BE2C (cell line): ENCODE data around the gene PLEKHH2.

Experiments
- DNase-seq: peaks from one replicate; pipeline ENCODE4 v3.0.0-alpha.2; 2020
- H3K27me3 ChIP-seq: fragments of 250-450 bp; sonication (Bioruptor Pico); 2 replicates; pipeline ENCODE4 v1.5.1; 2020; ENCODE audit warnings: mild to moderate bottlenecking
- H3K36me3 ChIP-seq: fragments of 250-450 bp; sonication (Bioruptor Pico); 2 replicates; pipeline ENCODE4 v1.5.1; 2020; ENCODE audit warnings: mild to moderate bottlenecking
- H3K4me1 ChIP-seq: fragments of 250-450 bp; sonication (Bioruptor Pico); 2 replicates; pipeline ENCODE4 v1.5.1; 2020
- H3K4me3 ChIP-seq: 2 replicates; pipeline ENCODE4 v1.5.1; 2011; ENCODE audit warnings: low read depth, low read length
- H3K9me3 ChIP-seq: fragments of 250-450 bp; sonication (Bioruptor Pico); 2 replicates; pipeline ENCODE4 v1.5.1; 2020
- CTCF ChIP-seq: IDR thresholded peaks from 2 replicates; pipeline ENCODE4 v1.5.1; 2012; ENCODE audit warnings: mild to moderate bottlenecking, low read depth, low read length

The PLEKHH2 gene

DNA sequence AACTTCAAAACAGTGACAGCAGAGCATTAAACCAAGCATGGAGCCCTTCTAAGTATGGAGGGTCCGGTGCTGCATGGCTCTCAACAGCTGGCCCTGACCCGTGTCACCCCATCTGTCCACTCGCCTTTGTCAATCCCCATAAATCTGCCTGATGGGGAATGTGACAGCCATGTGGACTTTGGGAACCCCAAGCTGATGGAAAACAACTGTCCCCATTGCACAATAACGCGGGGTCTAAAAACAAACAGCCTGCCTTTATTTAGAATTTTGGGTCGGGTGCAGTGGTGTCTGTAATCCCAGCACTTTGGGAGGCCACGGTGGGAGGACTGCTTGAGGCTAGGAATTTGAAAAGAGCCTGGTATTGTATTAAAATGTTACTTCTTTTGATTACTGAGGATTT is 24.1 kb upstream of the PLEKHH2 start:
- H3K4me3 ChIP-seq: no peak overlapping the region
- DNase-seq: no peak
- H3K36me3 ChIP-seq: no peaks in the 10 kb centered on the region
- H3K4me1 ChIP-seq: no peaks in the 10 kb centered on the region
- no peak for TF ChIP-seq CTCF
- H3K9me3 ChIP-seq: no peaks in the 10 kb centered on the region
- no peaks in the 10 kb centered on the region for H3K27me3 ChIP-seq

GRCh38 chr2:43616967-43617680 is 19.9 kb upstream of the PLEKHH2 start:
- H3K36me3 ChIP-seq: no peaks in the 10 kb centered on the region
- DNase-seq: no peak
- no peaks in the 10 kb centered on the region for H3K4me1 ChIP-seq
- H3K9me3 ChIP-seq: no peaks in the 10 kb centered on the region
- TF ChIP-seq CTCF: no peak
- 0 out of 2 replicates have a peak, but pooled peaks cover 15% of the 10 kb centered on the region for H3K27me3 ChIP-seq
- no peak overlapping the region for H3K4me3 ChIP-seq

DNA sequence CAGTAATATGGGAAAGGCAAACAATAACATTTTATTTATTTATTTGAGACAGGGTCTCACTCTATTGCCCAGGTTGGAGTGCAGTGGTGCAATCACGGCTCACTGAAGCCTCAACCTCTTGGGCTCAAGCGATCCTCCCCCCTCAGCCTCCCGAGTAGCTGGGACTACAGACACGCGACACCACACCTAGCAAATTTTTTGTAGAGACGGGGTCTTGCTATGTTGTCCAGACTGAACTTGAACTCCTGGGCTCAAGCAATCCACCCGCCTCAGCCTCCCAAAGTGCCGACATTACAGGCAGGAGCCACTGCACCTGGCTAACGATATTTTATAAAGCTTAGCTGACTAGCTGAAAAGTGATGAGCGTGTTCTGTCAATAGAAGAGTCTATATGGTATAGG is 17.5 kb upstream of the PLEKHH2 start:
- H3K4me1 ChIP-seq: no peaks in the 10 kb centered on the region
- H3K4me3 ChIP-seq: no peak overlapping the region
- no peak for DNase-seq
- no peak for TF ChIP-seq CTCF
- H3K9me3 ChIP-seq: no peaks in the 10 kb centered on the region
- 0 out of 2 replicates have a peak, but pooled peaks cover 15% of the 10 kb centered on the region for H3K27me3 ChIP-seq
- H3K36me3 ChIP-seq: no peaks in the 10 kb centered on the region

- Histone ChIP-seq H3K4me1 (no peaks in the 10 kb centered on the region), H3K27me3 (0 out of 2 replicates have a peak, but pooled peaks cover 21% of the 10 kb centered on the region), H3K36me3 (no peaks in the 10 kb centered on the region), H3K9me3 (no peaks in the 10 kb centered on the region), H3K4me3 (no peak overlapping the region)
- DNase-seq: peak; percentile 38
- TF ChIP-seq CTCF: no peak
Measured at GRCh38 chr2:43622931-43623451, 14.1 kb upstream of the PLEKHH2 start.

DNA sequence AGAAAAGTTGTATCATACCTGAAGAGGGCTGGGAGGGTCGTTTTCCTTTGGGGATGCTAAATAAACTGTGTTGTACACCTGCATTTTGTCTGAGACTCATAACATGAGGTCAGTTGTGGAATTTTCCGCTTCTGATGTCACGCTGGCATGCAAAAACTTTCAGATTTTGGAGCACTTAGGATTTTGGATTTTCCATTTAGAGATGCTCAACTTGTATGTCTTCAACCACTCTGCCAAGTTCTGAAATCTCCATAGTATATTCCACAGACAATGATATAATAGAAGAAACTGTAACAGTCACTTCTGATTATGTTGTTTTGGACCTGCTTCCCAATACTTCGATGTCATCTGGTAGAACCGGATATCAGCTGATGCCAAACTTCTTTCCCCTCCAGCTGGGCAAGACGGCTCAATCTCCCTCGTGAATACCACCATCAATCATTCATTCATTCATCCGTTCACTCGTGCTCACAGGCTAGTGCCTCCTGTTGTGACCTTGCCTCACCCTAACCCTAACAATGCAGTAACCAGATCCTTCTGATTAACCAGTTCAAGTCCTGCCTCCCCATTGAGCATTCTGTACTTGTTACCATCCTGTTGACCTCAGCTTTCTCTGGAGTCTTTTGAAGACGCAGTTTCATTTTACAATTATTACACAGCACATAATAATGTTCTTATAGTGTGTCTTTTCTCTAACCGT is 5.3 kb upstream of the PLEKHH2 start:
- no peak for TF ChIP-seq CTCF
- DNase-seq: no peak
- Histone ChIP-seq H3K4me3 (no peak overlapping the region), H3K27me3 (peaks cover 18% of the 10 kb centered on the region), H3K36me3 (no peaks in the 10 kb centered on the region), H3K9me3 (no peaks in the 10 kb centered on the region), H3K4me1 (no peaks in the 10 kb centered on the region)
